H1 (cell line): ENCODE data around the gene ZSCAN1. TPM values are rescaled to one million over a fixed set of nuclear protein-coding genes. Genes with fewer than 3 reads are reported as not detected.

Source experiments
- CTCF ChIA-PET: fragments of 300-600 bp; sonication (Branson Sonifier 250); formaldehyde crosslinking; loops from one replicate; lab custom pipeline; 2021; ENCODE audit not compliant: partially characterized antibody; lab: Charles Lee
- POLR2A ChIA-PET: fragments of 300-600 bp; sonication (Branson Sonifier 250); formaldehyde crosslinking; loops from one replicate; lab custom pipeline; 2021; ENCODE audit warnings: inconsistent platforms; ENCODE audit not compliant: partially characterized antibody; lab: Charles Lee
- DNase-seq, 2 experiments: peaks; one replicate each; pipeline versions ENCODE4 v3.0.0 to v3.0.0-alpha.2; 2010 to 2022; ENCODE audit warnings: low spot score in 2 of 2, low read depth in 1 of 2, mixed read lengths in 1 of 2
- FAIRE-seq: peaks from 2 replicates; lab custom pipeline; 2011; peaks lifted over from hg19 to GRCh38; lab: Jason Lieb, UNC
- H2AFZ ChIP-seq: 2 replicates; pipeline ENCODE4 v1.8.1; 2012; ENCODE audit warnings: low read length, inconsistent platforms
- H2AK5ac ChIP-seq: 2 replicates; pipeline ENCODE4 v1.6.1; 2013; ENCODE audit warnings: low read depth, low read length
- H2BK120ac ChIP-seq: replicated peaks from 2 replicates; pipeline ENCODE3; 2013; ENCODE audit warnings: low read depth, low read length, inconsistent platforms
- H2BK12ac ChIP-seq: 2 replicates; pipeline ENCODE4 v1.6.1; 2013; ENCODE audit warnings: low read depth, low read length
- H2BK15ac ChIP-seq: 2 replicates; pipeline ENCODE4 v1.6.1; 2013; ENCODE audit warnings: low read length
- H2BK20ac ChIP-seq: 2 replicates; pipeline ENCODE4 v1.6.1; 2013; ENCODE audit warnings: low read length
- H2BK5ac ChIP-seq: 2 replicates; pipeline ENCODE4 v1.6.1; 2013; ENCODE audit warnings: low read depth, low read length
- H3K14ac ChIP-seq: 2 replicates; pipeline ENCODE4 v1.6.1; 2013; ENCODE audit warnings: inconsistent platforms; ENCODE audit not compliant: insufficient read length
- H3K18ac ChIP-seq: 2 replicates; pipeline ENCODE4 v1.6.1; 2013; ENCODE audit warnings: low read length; ENCODE audit errors: extremely low read depth
- H3K23ac ChIP-seq: 2 replicates; pipeline ENCODE4 v1.6.1; 2013; ENCODE audit warnings: inconsistent platforms; ENCODE audit not compliant: insufficient read length
- H3K23me2 ChIP-seq: 2 replicates; pipeline ENCODE4 v1.6.1; 2013; ENCODE audit warnings: low read depth, low read length
- H3K27ac ChIP-seq: 2 replicates; pipeline ENCODE4 v1.6.1; 2011; ENCODE audit warnings: low read depth, low read length, inconsistent platforms
- H3K27me3 ChIP-seq, 4 experiments: replicated peaks in 1 of 4; 1 replicate in 1 of 4; 2 replicates in 3 of 4; pipeline versions ENCODE4 v1.6.1 to v1.8.1; 2011 to 2013; ENCODE audit warnings: low read length in 3 of 4, mild to moderate bottlenecking in 3 of 4, inconsistent platforms in 2 of 4, mixed read lengths in 2 of 4, moderate library complexity in 1 of 4; ENCODE audit not compliant: control insufficient read depth in 3 of 4, insufficient read depth in 3 of 4; ENCODE audit errors: extremely low read depth in 1 of 4
- H3K36me3 ChIP-seq, 4 experiments: 2 replicates each; pipeline versions ENCODE4 v1.6.1 to v1.8.1; 2011 to 2013; ENCODE audit warnings: mild to moderate bottlenecking in 4 of 4, low read length in 3 of 4, moderate library complexity in 2 of 4, control low read depth in 1 of 4, inconsistent platforms in 1 of 4; ENCODE audit not compliant: insufficient read depth in 4 of 4, control insufficient read depth in 2 of 4
- H3K4ac ChIP-seq: replicated peaks from 2 replicates; pipeline ENCODE3; 2013; ENCODE audit warnings: low read length, low read depth, mixed read lengths, inconsistent platforms; ENCODE audit not compliant: insufficient read length
- H3K4me1 ChIP-seq, 4 experiments: replicated peaks in 1 of 4; 1 replicate in 1 of 4; 2 replicates in 3 of 4; pipeline versions ENCODE4 v1.6.1 to v1.8.1; 2011 to 2013; ENCODE audit warnings: low read length in 3 of 4, inconsistent platforms in 2 of 4, mixed read lengths in 1 of 4; ENCODE audit not compliant: insufficient read depth in 4 of 4, control insufficient read depth in 3 of 4
- H3K4me2 ChIP-seq, 2 experiments: 2 replicates each; pipeline versions ENCODE4 v1.6.1 to v1.8.1; 2011 to 2013; ENCODE audit warnings: low read depth in 2 of 2, low read length in 2 of 2, control low read depth in 1 of 2, inconsistent platforms in 1 of 2, mild to moderate bottlenecking in 1 of 2; ENCODE audit not compliant: insufficient read depth in 1 of 2
- H3K4me3 ChIP-seq, 4 experiments: fragments of 200-600, 300-600 bp in 1 of 4; sonication (generic), shearing (Covaris generic), sonication (Bioruptor Twin) in 1 of 4; 2 replicates each; pipeline versions ENCODE4 v1.5.1 to v1.8.1; 2011 to 2016; ENCODE audit warnings: low read length in 4 of 4, low read depth in 3 of 4, control low read depth in 2 of 4, inconsistent platforms in 2 of 4, mild to moderate bottlenecking in 2 of 4, mixed read lengths in 1 of 4, moderate library complexity in 1 of 4; ENCODE audit not compliant: insufficient read depth in 2 of 4; ENCODE audit errors: extremely low read depth in 1 of 4
- H3K56ac ChIP-seq: replicated peaks from 2 replicates; pipeline ENCODE3; 2013; ENCODE audit warnings: low read depth, mild to moderate bottlenecking, mixed read lengths, low read length, inconsistent platforms; ENCODE audit not compliant: insufficient read length
- H3K79me1 ChIP-seq: 2 replicates; pipeline ENCODE4 v1.6.1; 2013; ENCODE audit warnings: low read depth, low read length, control low read depth
- H3K79me2 ChIP-seq, 2 experiments: 2 replicates each; pipeline versions ENCODE4 v1.6.1 to v1.8.1; 2012 to 2013; ENCODE audit warnings: low read length in 2 of 2, mild to moderate bottlenecking in 2 of 2, inconsistent platforms in 1 of 2; ENCODE audit not compliant: insufficient read depth in 2 of 2, control insufficient read depth in 1 of 2
- H3K9ac ChIP-seq, 4 experiments: replicated peaks in 1 of 4; 1 replicate in 1 of 4; 2 replicates in 3 of 4; pipeline versions ENCODE4 v1.6.1 to v1.8.1; 2011 to 2013; ENCODE audit warnings: low read depth in 3 of 4, low read length in 3 of 4, control low read depth in 2 of 4, mild to moderate bottlenecking in 2 of 4, moderate library complexity in 2 of 4, inconsistent platforms in 1 of 4; ENCODE audit errors: extremely low read depth in 1 of 4
- H3K9me3 ChIP-seq, 2 experiments: 2 replicates each; pipeline versions ENCODE4 v1.6.1 to v1.8.1; 2012 to 2013; ENCODE audit warnings: mild to moderate bottlenecking in 2 of 2, moderate library complexity in 2 of 2, control low read depth in 1 of 2, inconsistent platforms in 1 of 2, low read depth in 1 of 2, low read length in 1 of 2, mixed read lengths in 1 of 2; ENCODE audit not compliant: insufficient read depth in 2 of 2
- H4K20me1 ChIP-seq, 2 experiments: replicated peaks in 1 of 2; 2 replicates each; pipeline versions ENCODE3 to v1.8.1; 2011 to 2013; ENCODE audit warnings: inconsistent platforms in 2 of 2, low read length in 2 of 2, mild to moderate bottlenecking in 1 of 2; ENCODE audit not compliant: insufficient read depth in 2 of 2, control insufficient read depth in 1 of 2
- H4K5ac ChIP-seq: 2 replicates; pipeline ENCODE4 v1.6.1; 2013; ENCODE audit warnings: low read length, low read depth, mixed read lengths, inconsistent platforms; ENCODE audit not compliant: insufficient read length
- H4K8ac ChIP-seq: 2 replicates; pipeline ENCODE4 v1.8.0; 2013; ENCODE audit warnings: mild to moderate bottlenecking, moderate library complexity, low read length, inconsistent platforms; ENCODE audit not compliant: insufficient read depth; ENCODE audit errors: extremely low read depth
- H4K91ac ChIP-seq: replicated peaks from 2 replicates; pipeline ENCODE3; 2013; ENCODE audit warnings: low read length, mixed read lengths, inconsistent platforms; ENCODE audit not compliant: insufficient read length
- EGR1 ChIP-seq: IDR thresholded peaks from 2 replicates; pipeline ENCODE4 v1.6.1; 2011; ENCODE audit warnings: low read depth, low read length, borderline replicate concordance
- KDM4A ChIP-seq: IDR thresholded peaks from one replicate; pipeline ENCODE4 v1.7.1; 2012; ENCODE audit warnings: low read depth, mild to moderate bottlenecking, moderate library complexity, low read length, inconsistent platforms; ENCODE audit not compliant: severe bottlenecking
- SP4 ChIP-seq: IDR thresholded peaks from 2 replicates; pipeline ENCODE4 v1.6.1; 2012; ENCODE audit warnings: low read length, inconsistent platforms
- WGBS, 2 experiments: shearing (Covaris generic) in 1 of 2; methylation state at CpG; one replicate each; pipeline versions ENCODE4 v1.1.6 to v1.1.7; 2013 to 2015; ENCODE audit warnings: low lambda C conversion rate in 2 of 2, mixed read lengths in 2 of 2, inconsistent platforms in 1 of 2, low coverage in 1 of 2, missing lambda C conversion rate in 1 of 2; ENCODE audit not compliant: insufficient replicate concordance in 2 of 2, insufficient coverage in 1 of 2, insufficient read length in 1 of 2; ENCODE audit errors: extremely low coverage in 1 of 2, missing lambda C conversion rate in 1 of 2; 5-methylcytosine and 5-hydroxymethylcytosine counted together
- polyA plus RNA-seq, 7 experiments: library from polyadenylated mRNA; depleted of rRNA in 3 of 7; stranded (reverse) in 5 of 7; unstranded in 2 of 7; fragments of >200 nt in 5 of 7; fragments of 200-250 nt in 2 of 7; gene quantifications; 1 replicate in 5 of 7; 2 replicates in 1 of 7; 4 replicates in 1 of 7; pipeline versions ENCODE4 v1.2.1 to v1.2.3, GENCODE V29; 2011 to 2013; ENCODE audit warnings: missing spikeins in 2 of 7, mixed read lengths in 2 of 7
- total RNA-seq: library from RNA; stranded (reverse); fragmentation: NEBNext Ultra II Directional; extraction: Animal tissue kit (Norgen Biotek cat#: 25700); gene quantifications from 2 replicates; pipeline ENCODE4 v1.2.1, GENCODE V29; 2021
- TF ChIP-seq, protein P1 (sequence below): IDR thresholded peaks from 2 replicates; pipeline ENCODE4 v1.6.1; 2012; ENCODE audit warnings: inconsistent platforms
- TF ChIP-seq, protein P2 (sequence below): IDR thresholded peaks from 2 replicates; pipeline ENCODE4 v1.6.1; 2012; ENCODE audit warnings: inconsistent platforms

ZSCAN1 gene
- total and polyA plus RNA-seq, 2 of the 8 experiments (the other 6 are each of a cell fraction or from before 2014, with no cell fraction given), result 1.2 to 4.3 TPM

DNA sequence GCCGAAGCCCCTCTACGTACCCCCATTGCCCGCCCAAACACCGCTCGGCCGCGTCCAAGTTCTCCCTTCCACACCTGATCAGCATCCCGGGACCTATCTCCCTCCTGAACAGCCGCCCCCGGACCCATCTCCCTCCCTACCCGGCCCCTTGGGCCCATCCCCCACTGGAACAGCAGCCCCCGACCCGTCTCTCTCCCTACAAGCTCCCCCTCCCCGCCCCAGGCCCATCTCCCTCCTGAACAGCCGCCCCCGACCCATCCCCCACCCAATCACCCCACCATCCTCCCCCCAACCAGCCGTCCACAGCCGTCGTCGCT lies 610 bp downstream of the ZSCAN1 start:
- H3K23me2 ChIP-seq, result peaks cover 2% of the 10 kb centered on the region; the same call in 1 of the 2 replicates
- no peak overlapping the region for H2BK15ac ChIP-seq
- TF ChIP-seq, protein P1, sequence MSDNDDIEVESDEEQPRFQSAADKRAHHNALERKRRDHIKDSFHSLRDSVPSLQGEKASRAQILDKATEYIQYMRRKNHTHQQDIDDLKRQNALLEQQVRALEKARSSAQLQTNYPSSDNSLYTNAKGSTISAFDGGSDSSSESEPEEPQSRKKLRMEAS, result peak; percentile 18; the same call in 1 of the 2 replicates
- TF ChIP-seq, protein P2, sequence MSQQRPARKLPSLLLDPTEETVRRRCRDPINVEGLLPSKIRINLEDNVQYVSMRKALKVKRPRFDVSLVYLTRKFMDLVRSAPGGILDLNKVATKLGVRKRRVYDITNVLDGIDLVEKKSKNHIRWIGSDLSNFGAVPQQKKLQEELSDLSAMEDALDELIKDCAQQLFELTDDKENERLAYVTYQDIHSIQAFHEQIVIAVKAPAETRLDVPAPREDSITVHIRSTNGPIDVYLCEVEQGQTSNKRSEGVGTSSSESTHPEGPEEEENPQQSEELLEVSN, result peak; percentile 30; the same call in 1 of the 2 replicates
- TF ChIP-seq SP4 (no peak), KDM4A (peak; percentile 9), EGR1 (0 out of 2 replicates have a peak, but pooled peaks have one; percentile 30)
- no peak overlapping the region for H2AK5ac ChIP-seq
- H2BK20ac ChIP-seq, result no peak overlapping the region
- no peak overlapping the region for H2AFZ ChIP-seq
- ChIA-PET CTCF (interaction anchor here (0.8 to 1.7 kb wide), 4 partner anchors 8 to 21 kb away, joined by 3 to 6 read pairs (median 4); no protein-coding TSS in a partner anchor), POLR2A (interaction anchor here (0.8 to 2.7 kb wide), 13 partner anchors 8 to 120 kb away, joined by 3 to 11 read pairs (median 4); partner anchors contain the start of genes ZNF135, ZNF606 and ZSCAN18)
- WGBS, 2 experiments, result 7% methylated on average over 5 of the region's 20 CpGs; no CpG with 5 or more reads in 1 of the 2 experiments
- H3K4me2 ChIP-seq, result peak overlapping the region; percentile 59 to 78
- peak overlapping the region; percentile 83 for H4K8ac ChIP-seq
- H3K9me3 ChIP-seq, result no peaks in the 10 kb centered on the region; a peak in 1 of 4 replicates
- FAIRE-seq (no peak), DNase-seq (peak in 1 of 2 experiments; percentile 60)
- no peak overlapping the region for H3K14ac ChIP-seq
- no peak overlapping the region for H2BK12ac ChIP-seq
- H3K27ac ChIP-seq, result no peak overlapping the region
- H3K4me3 ChIP-seq, result peak overlapping the region; percentile 49 to 77 (median 60)
- H3K79me1 ChIP-seq, result no peaks in the 10 kb centered on the region
- no peaks in the 10 kb centered on the region for H3K36me3 ChIP-seq
- peaks cover 0 to 6% (median 0%) of the 10 kb centered on the region in 4 experiments; a peak in 2 of 7 replicates for H3K27me3 ChIP-seq
- peak overlapping the region; percentile 64 for H3K56ac ChIP-seq
- no peak overlapping the region for H3K4ac ChIP-seq
- peak overlapping the region in 2 of 4 experiments; percentile 27 to 78; a peak in 2 of 7 replicates for H3K9ac ChIP-seq
- no peak overlapping the region for H4K5ac ChIP-seq
- H4K20me1 ChIP-seq, result no peaks in the 10 kb centered on the region
- H3K23ac ChIP-seq, result no peak overlapping the region
- no peaks in the 10 kb centered on the region for H3K79me2 ChIP-seq
- H3K4me1 ChIP-seq, result peaks cover 0 to 21% (median 15%) of the 10 kb centered on the region in 4 experiments; a peak in 6 of 7 replicates
- H3K18ac ChIP-seq, result peak overlapping the region; percentile 48
- no peak overlapping the region; the same call in 1 of the 2 replicates for H2BK5ac ChIP-seq
- no peak overlapping the region for H4K91ac ChIP-seq
- H2BK120ac ChIP-seq, result no peak overlapping the region
